Right cardiac atrium (tissue), 5 donors: ENCODE measurements around the gene KLHL10. TPM values are rescaled to one million over a fixed set of nuclear protein-coding genes. Genes with fewer than 3 reads are reported as not detected.

Experiments used
- polyA plus RNA-seq: library from polyadenylated mRNA; stranded (reverse); fragments of 200-250 nt; gene quantifications from one replicate; pipeline ENCODE4 v1.2.3, GENCODE V29; 2013
- total RNA-seq, 4 donors: library from RNA; stranded (reverse); fragmentation: NEBNext Ultra II Directional; extraction: Animal tissue kit (Norgen Biotek cat#: 25700); gene quantifications; one replicate each; pipeline ENCODE4 v1.2.1, GENCODE V29; 2021
- donor health status: healthy with polysubstance abuse.
- donor health status: DM: no; HTN: yes; CAD: no.
- donor health status: DM: no; HTN: no; CAD: no.
- donor health status: DM: no; HTN: yes; CAD: no; lungs with severe emphysema.
- donor health status: DM: yes; HTN: yes; CAD: no.

The KLHL10 gene
- total and polyA plus RNA-seq, 5 donors, result 0.09 to 0.33 (median 0.27) TPM; not detected in 1

Other genes starting within 250 kb of the KLHL10 start
- not detected for gene KRT16, start 225.1 kb upstream of the KLHL10 start, total RNA-seq
- 0.27 TPM for gene KRT16, start 225.1 kb upstream of the KLHL10 start, polyA plus RNA-seq
- gene KRT17, start 213.2 kb upstream of the KLHL10 start, total RNA-seq, result not detected
- gene KRT17, start 213.2 kb upstream of the KLHL10 start, polyA plus RNA-seq, result 0.09 TPM
- 1,000 to 10,000 TPM in 2 of 4 donors, 100 to 1,000 TPM in 2; 959 to 1,186 (median 1,014) TPM for gene EIF1, start 148.9 kb upstream of the KLHL10 start, total RNA-seq
- gene EIF1, start 148.9 kb upstream of the KLHL10 start, polyA plus RNA-seq, result 983 TPM
- gene GAST, start 125.5 kb upstream of the KLHL10 start, total RNA-seq, result not detected
- not detected for gene GAST, start 125.5 kb upstream of the KLHL10 start, polyA plus RNA-seq
- not detected for gene HAP1, start 103.2 kb upstream of the KLHL10 start, total RNA-seq
- gene HAP1, start 103.2 kb upstream of the KLHL10 start, polyA plus RNA-seq, result 0.05 TPM
- gene JUP, start 51.1 kb upstream of the KLHL10 start, total RNA-seq, result 100 to 1,000 TPM; 135 to 239 (median 187) TPM
- gene JUP, start 51.1 kb upstream of the KLHL10 start, polyA plus RNA-seq, result 145 TPM
- gene P3H4, start 25.9 kb upstream of the KLHL10 start, total RNA-seq, result 10 to 100 TPM; 12.1 to 17.1 (median 13.9) TPM
- gene P3H4, start 25.9 kb upstream of the KLHL10 start, polyA plus RNA-seq, result 9.8 TPM
- gene FKBP10, start 24.8 kb upstream of the KLHL10 start, total RNA-seq, result 10 to 100 TPM; 26.5 to 42.7 (median 38.8) TPM
- gene FKBP10, start 24.8 kb upstream of the KLHL10 start, polyA plus RNA-seq, result 24.8 TPM
- 10 to 100 TPM; 29.1 to 46.6 (median 32.1) TPM for gene NT5C3B, start 1.6 kb upstream of the KLHL10 start, total RNA-seq
- 40.5 TPM for gene NT5C3B, start 1.6 kb upstream of the KLHL10 start, polyA plus RNA-seq
- 1 to 10 TPM; 5.1 to 6.7 (median 5.5) TPM for gene KLHL11, start 27.6 kb downstream of the KLHL10 start, total RNA-seq
- gene KLHL11, start 27.6 kb downstream of the KLHL10 start, polyA plus RNA-seq, result 1.9 TPM
- gene ACLY, start 81.1 kb downstream of the KLHL10 start, total RNA-seq, result 10 to 100 TPM; 24.7 to 50.8 (median 38.4) TPM
- 23.0 TPM for gene ACLY, start 81.1 kb downstream of the KLHL10 start, polyA plus RNA-seq
- gene ODAD4, start 92.8 kb downstream of the KLHL10 start, total RNA-seq, result 1 to 10 TPM in 2 of 4 donors, under 1 TPM in 2; 0.71 to 2.0 (median 1.2) TPM
- 0.72 TPM for gene ODAD4, start 92.8 kb downstream of the KLHL10 start, polyA plus RNA-seq
- gene CNP, start 129.0 kb downstream of the KLHL10 start, total RNA-seq, result 10 to 100 TPM; 37.1 to 41.1 (median 39.2) TPM
- 32.1 TPM for gene CNP, start 129.0 kb downstream of the KLHL10 start, polyA plus RNA-seq
- gene DNAJC7, start 179.6 kb downstream of the KLHL10 start, total RNA-seq, result 10 to 100 TPM; 56.2 to 81.5 (median 65.3) TPM
- gene DNAJC7, start 179.6 kb downstream of the KLHL10 start, polyA plus RNA-seq, result 60.7 TPM
- 10 to 100 TPM; 39.1 to 47.9 (median 40.4) TPM for gene NKIRAS2, start 182.3 kb downstream of the KLHL10 start, total RNA-seq
- 53.9 TPM for gene NKIRAS2, start 182.3 kb downstream of the KLHL10 start, polyA plus RNA-seq
- gene C17orf113, start 212.8 kb downstream of the KLHL10 start, total RNA-seq, result 1 to 10 TPM in 1 of 4 donors, under 1 TPM in 3; 0.60 to 1.2 (median 0.66) TPM
- gene C17orf113, start 212.8 kb downstream of the KLHL10 start, polyA plus RNA-seq, result 0.91 TPM